Loucy (cell line): ENCODE results near the gene FAM187B.

Experiments used
- CTCF ChIP-seq: fragments of 200-600 bp; sonication (generic); conservative IDR thresholded peaks from 2 replicates; pipeline ENCODE4 v1.5.1; 2014; ENCODE audit warnings: mild to moderate bottlenecking, antibody characterized with exemption, low read length
- EZH2phosphoT487 ChIP-seq: fragments of 200-600 bp; IDR thresholded peaks from 2 replicates; pipeline ENCODE4 v1.6.1; 2018; ENCODE audit warnings: antibody characterized with exemption, mild to moderate bottlenecking, moderate library complexity, borderline replicate concordance

- TF ChIP-seq CTCF, result no peak
- no peak for TF ChIP-seq EZH2phosphoT487
These were observed 50.9 kb downstream of the FAM187B start for GRCh38 chr19:35177377-35178274.
